Neural cell (in vitro differentiated cells): Measurements from ENCODE around the gene SVOPL. TPM values are rescaled to one million over a fixed set of nuclear protein-coding genes. Genes with fewer than 3 reads are reported as not detected.

Experiments
- H2AFZ ChIP-seq: fragments of 200-600, 300-800 bp; sonication (generic), shearing (Covaris generic); 2 replicates; pipeline ENCODE4 v1.6.0; 2014; ENCODE audit warnings: low read depth, mild to moderate bottlenecking, antibody characterized with exemption, low read length, moderate library complexity
- H3F3A ChIP-seq: fragments of 200-600 bp; shearing (Covaris generic); 2 replicates; pipeline ENCODE4 v1.6.1; 2016; ENCODE audit warnings: mild to moderate bottlenecking, moderate library complexity, mixed read lengths, antibody characterized with exemption, low read length; ENCODE audit not compliant: insufficient read depth, poor library complexity, severe bottlenecking
- H3K27ac ChIP-seq: fragments of 200-600, 300-800 bp; sonication (generic), shearing (Covaris generic); 2 replicates; pipeline ENCODE4 v1.5.1; 2014; ENCODE audit warnings: mild to moderate bottlenecking, low read length, moderate library complexity
- H3K27me3 ChIP-seq: fragments of 300-800, 200-600 bp; sonication (generic), shearing (Covaris generic); 2 replicates; pipeline ENCODE4 v1.6.0; 2014; ENCODE audit warnings: mild to moderate bottlenecking, low read depth, low read length, moderate library complexity; ENCODE audit not compliant: insufficient read depth
- H3K36me3 ChIP-seq: fragments of 300-800, 200-600 bp; sonication (generic), shearing (Covaris generic); 2 replicates; pipeline ENCODE4 v1.5.1; 2014; ENCODE audit warnings: mild to moderate bottlenecking, antibody characterized with exemption, low read length, moderate library complexity; ENCODE audit not compliant: insufficient read depth
- H3K4me2 ChIP-seq: fragments of 300-800, 200-600 bp; sonication (generic), shearing (Covaris generic); 2 replicates; pipeline ENCODE4 v1.6.0; 2014; ENCODE audit warnings: mild to moderate bottlenecking, low read length
- H3K4me3 ChIP-seq: fragments of 300-800, 200-600 bp; sonication (generic), shearing (Covaris generic); 2 replicates; pipeline ENCODE4 v1.5.1; 2014; ENCODE audit warnings: mild to moderate bottlenecking, low read length, moderate library complexity
- H3K79me2 ChIP-seq: fragments of 200-600 bp; shearing (Covaris generic); replicated peaks from 2 replicates; pipeline ENCODE4 v1.6.0; 2014; ENCODE audit warnings: mild to moderate bottlenecking, low read length, moderate library complexity; ENCODE audit not compliant: insufficient read depth
- H3K9ac ChIP-seq: fragments of 300-800, 200-600 bp; sonication (generic), shearing (Covaris generic); 2 replicates; pipeline ENCODE4 v1.6.1; 2016; ENCODE audit warnings: mild to moderate bottlenecking, low read length, mixed read lengths
- H3K9me2 ChIP-seq: fragments of 200-600 bp; shearing (Covaris generic); 2 replicates; pipeline ENCODE4 v1.6.1; 2016; ENCODE audit warnings: mild to moderate bottlenecking, low read length, mixed read lengths; ENCODE audit not compliant: insufficient read depth
- H3K9me3 ChIP-seq: fragments of 200-600, 300-800 bp; sonication (generic), shearing (Covaris generic); 2 replicates; pipeline ENCODE4 v1.6.1; 2016; ENCODE audit warnings: mild to moderate bottlenecking, mixed run types, low read length, moderate library complexity, mixed read lengths
- H4K20me1 ChIP-seq: fragments of 200-600 bp; shearing (Covaris generic); 2 replicates; pipeline ENCODE4 v1.6.1; 2016; ENCODE audit warnings: mild to moderate bottlenecking, mixed run types; ENCODE audit not compliant: insufficient read depth
- EP300 ChIP-seq: fragments of 450-650 bp; conservative IDR thresholded peaks from 2 replicates; pipeline ENCODE4 v1.6.1; 2014; ENCODE audit warnings: antibody characterized with exemption, mild to moderate bottlenecking, moderate library complexity; ENCODE audit not compliant: poor library complexity, severe bottlenecking
- EZH2 ChIP-seq: fragments of 200-600, 300-800 bp; shearing (Covaris generic), sonication (generic); IDR thresholded peaks from 2 replicates; pipeline ENCODE4 v1.6.1; 2014; ENCODE audit warnings: antibody characterized with exemption, low read length, borderline replicate concordance, mild to moderate bottlenecking; ENCODE audit not compliant: insufficient read depth, poor library complexity, severe bottlenecking
- POLR2AphosphoS5 ChIP-seq: IDR thresholded peaks from 2 replicates; pipeline ENCODE4 v1.6.1; 2012
- RAD21 ChIP-seq: fragments of 450-650 bp; conservative IDR thresholded peaks from 2 replicates; pipeline ENCODE4 v1.6.1; 2014; ENCODE audit warnings: antibody characterized with exemption, mild to moderate bottlenecking, moderate library complexity
- TAF1 ChIP-seq: IDR thresholded peaks from 2 replicates; pipeline ENCODE4 v1.6.1; 2012; ENCODE audit warnings: low read depth
- polyA plus RNA-seq: library from polyadenylated mRNA; depleted of rRNA; stranded (reverse); fragments of >200 nt; gene quantifications from 2 replicates; pipeline ENCODE4 v1.2.3, GENCODE V29; 2014
- TF ChIP-seq, protein P1 (sequence below): fragments of 450-650 bp; IDR thresholded peaks from 2 replicates; pipeline ENCODE4 v1.5.1; 2014; ENCODE audit warnings: antibody characterized with exemption, mild to moderate bottlenecking, moderate library complexity; ENCODE audit not compliant: poor library complexity, severe bottlenecking
- TF ChIP-seq, protein P2 (sequence below): IDR thresholded peaks from 2 replicates; pipeline ENCODE4 v1.6.1; 2012; ENCODE audit warnings: borderline replicate concordance

SVOPL gene
- polyA plus RNA-seq, 1 donor from 2014 or later = 0.93 TPM

DNA sequence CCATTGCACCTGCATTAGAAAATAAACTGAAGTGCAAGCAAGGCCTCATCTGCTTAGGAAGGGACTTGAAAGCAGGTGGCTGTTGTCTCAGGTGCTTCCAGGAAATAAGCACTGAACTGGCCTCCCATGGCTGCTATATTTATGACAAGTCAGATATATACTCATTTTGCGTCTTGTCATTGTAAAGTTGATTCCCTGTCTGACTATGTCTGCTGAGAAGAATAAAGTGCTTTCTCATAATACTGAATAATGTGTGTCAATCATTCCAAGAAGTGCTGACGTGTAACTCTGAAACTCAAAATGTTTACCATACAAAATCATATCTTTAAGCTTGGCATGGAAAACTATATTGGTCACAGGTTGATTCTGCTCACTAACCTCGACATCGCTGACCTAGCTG lies 44.9 kb upstream of the SVOPL start:
- H3K27me3 ChIP-seq = no peaks in the 10 kb centered on the region
- H3K9me2 ChIP-seq = no peaks in the 10 kb centered on the region
- H3K9ac ChIP-seq = no peak overlapping the region
- no peaks in the 10 kb centered on the region for H3K9me3 ChIP-seq
- no peak overlapping the region for H3K4me2 ChIP-seq
- no peaks in the 10 kb centered on the region for H3K36me3 ChIP-seq
- no peaks in the 10 kb centered on the region for H3F3A ChIP-seq
- H4K20me1 ChIP-seq = no peaks in the 10 kb centered on the region
- H3K27ac ChIP-seq = no peak overlapping the region
- no peaks in the 10 kb centered on the region for H3K79me2 ChIP-seq
- TF ChIP-seq, protein P1, sequence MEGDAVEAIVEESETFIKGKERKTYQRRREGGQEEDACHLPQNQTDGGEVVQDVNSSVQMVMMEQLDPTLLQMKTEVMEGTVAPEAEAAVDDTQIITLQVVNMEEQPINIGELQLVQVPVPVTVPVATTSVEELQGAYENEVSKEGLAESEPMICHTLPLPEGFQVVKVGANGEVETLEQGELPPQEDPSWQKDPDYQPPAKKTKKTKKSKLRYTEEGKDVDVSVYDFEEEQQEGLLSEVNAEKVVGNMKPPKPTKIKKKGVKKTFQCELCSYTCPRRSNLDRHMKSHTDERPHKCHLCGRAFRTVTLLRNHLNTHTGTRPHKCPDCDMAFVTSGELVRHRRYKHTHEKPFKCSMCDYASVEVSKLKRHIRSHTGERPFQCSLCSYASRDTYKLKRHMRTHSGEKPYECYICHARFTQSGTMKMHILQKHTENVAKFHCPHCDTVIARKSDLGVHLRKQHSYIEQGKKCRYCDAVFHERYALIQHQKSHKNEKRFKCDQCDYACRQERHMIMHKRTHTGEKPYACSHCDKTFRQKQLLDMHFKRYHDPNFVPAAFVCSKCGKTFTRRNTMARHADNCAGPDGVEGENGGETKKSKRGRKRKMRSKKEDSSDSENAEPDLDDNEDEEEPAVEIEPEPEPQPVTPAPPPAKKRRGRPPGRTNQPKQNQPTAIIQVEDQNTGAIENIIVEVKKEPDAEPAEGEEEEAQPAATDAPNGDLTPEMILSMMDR = no peak
- TF ChIP-seq TAF1 (no peak), RAD21 (no peak), POLR2AphosphoS5 (peak; percentile 61), EP300 (peak; percentile 73), EZH2 (no peak)
- TF ChIP-seq, protein P2, sequence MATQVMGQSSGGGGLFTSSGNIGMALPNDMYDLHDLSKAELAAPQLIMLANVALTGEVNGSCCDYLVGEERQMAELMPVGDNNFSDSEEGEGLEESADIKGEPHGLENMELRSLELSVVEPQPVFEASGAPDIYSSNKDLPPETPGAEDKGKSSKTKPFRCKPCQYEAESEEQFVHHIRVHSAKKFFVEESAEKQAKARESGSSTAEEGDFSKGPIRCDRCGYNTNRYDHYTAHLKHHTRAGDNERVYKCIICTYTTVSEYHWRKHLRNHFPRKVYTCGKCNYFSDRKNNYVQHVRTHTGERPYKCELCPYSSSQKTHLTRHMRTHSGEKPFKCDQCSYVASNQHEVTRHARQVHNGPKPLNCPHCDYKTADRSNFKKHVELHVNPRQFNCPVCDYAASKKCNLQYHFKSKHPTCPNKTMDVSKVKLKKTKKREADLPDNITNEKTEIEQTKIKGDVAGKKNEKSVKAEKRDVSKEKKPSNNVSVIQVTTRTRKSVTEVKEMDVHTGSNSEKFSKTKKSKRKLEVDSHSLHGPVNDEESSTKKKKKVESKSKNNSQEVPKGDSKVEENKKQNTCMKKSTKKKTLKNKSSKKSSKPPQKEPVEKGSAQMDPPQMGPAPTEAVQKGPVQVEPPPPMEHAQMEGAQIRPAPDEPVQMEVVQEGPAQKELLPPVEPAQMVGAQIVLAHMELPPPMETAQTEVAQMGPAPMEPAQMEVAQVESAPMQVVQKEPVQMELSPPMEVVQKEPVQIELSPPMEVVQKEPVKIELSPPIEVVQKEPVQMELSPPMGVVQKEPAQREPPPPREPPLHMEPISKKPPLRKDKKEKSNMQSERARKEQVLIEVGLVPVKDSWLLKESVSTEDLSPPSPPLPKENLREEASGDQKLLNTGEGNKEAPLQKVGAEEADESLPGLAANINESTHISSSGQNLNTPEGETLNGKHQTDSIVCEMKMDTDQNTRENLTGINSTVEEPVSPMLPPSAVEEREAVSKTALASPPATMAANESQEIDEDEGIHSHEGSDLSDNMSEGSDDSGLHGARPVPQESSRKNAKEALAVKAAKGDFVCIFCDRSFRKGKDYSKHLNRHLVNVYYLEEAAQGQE = no peak
- no peak overlapping the region for H2AFZ ChIP-seq
- H3K4me3 ChIP-seq = no peak overlapping the region

DNA sequence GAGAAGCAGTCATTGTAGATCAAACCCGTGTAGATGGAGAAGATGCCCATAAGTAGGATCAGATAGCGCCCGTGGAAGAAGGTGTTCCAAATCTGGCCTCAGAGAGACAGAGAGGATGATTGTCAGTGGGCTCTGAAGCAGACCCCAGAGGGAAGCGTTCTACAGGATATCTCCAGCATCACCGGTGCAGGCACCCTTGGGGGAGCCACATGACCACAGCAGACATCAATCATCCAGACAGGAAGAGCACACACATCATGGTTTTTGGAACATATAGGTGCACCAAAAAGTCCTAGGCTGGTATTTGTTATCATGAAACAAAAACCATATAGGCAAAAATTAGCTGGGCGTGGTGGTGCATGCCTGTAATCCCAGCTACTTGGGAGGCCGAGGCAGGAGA lies 44.0 kb upstream of the SVOPL start:
- Histone ChIP-seq H3K27ac (no peak overlapping the region), H3K9ac (no peak overlapping the region), H3K9me3 (no peaks in the 10 kb centered on the region), H3K4me3 (no peak overlapping the region), H3K4me2 (no peak overlapping the region), H3K79me2 (no peaks in the 10 kb centered on the region), H2AFZ (no peak overlapping the region), H4K20me1 (no peaks in the 10 kb centered on the region), H3F3A (no peaks in the 10 kb centered on the region), H3K9me2 (no peaks in the 10 kb centered on the region), H3K27me3 (no peaks in the 10 kb centered on the region), H3K36me3 (no peaks in the 10 kb centered on the region)
- TF ChIP-seq EP300 (no peak), EZH2 (no peak)
- TF ChIP-seq, protein P2 = no peak
- TF ChIP-seq, protein P1 = no peak
